Measurements from ENCODE around the gene RORC.

GRCh38 chr1:151802372-151802771, 29.2 kb downstream of the RORC start:
- no peak for TF ChIP-seq TAF1 (IDR thresholded peaks at IDR 0.05; ENCODE audit: borderline replicate concordance, insufficient read depth, low read length)
- no peak for TF ChIP-seq REST (IDR thresholded peaks at IDR 0.05; ENCODE audit: insufficient read depth in 1 of 2, low read depth in 2 of 2, low read length in 2 of 2)
- no peak for TF ChIP-seq POLR2AphosphoS5 (IDR thresholded peaks at IDR 0.05; ENCODE audit: low read depth, low read length)
- no peak for TF ChIP-seq SIN3A (IDR thresholded peaks at IDR 0.05; ENCODE audit: borderline replicate concordance, insufficient read depth, low read length)

Data from PFSK-1 (cell line).